ENCODE data around the gene POU2AF1. TPM values are rescaled to one million over a fixed set of nuclear protein-coding genes. Genes with fewer than 3 reads are reported as not detected.

Gene POU2AF1
- total RNA-seq, 2 experiments from 2014 or later: 26.9 to 28.3 TPM

DNA sequence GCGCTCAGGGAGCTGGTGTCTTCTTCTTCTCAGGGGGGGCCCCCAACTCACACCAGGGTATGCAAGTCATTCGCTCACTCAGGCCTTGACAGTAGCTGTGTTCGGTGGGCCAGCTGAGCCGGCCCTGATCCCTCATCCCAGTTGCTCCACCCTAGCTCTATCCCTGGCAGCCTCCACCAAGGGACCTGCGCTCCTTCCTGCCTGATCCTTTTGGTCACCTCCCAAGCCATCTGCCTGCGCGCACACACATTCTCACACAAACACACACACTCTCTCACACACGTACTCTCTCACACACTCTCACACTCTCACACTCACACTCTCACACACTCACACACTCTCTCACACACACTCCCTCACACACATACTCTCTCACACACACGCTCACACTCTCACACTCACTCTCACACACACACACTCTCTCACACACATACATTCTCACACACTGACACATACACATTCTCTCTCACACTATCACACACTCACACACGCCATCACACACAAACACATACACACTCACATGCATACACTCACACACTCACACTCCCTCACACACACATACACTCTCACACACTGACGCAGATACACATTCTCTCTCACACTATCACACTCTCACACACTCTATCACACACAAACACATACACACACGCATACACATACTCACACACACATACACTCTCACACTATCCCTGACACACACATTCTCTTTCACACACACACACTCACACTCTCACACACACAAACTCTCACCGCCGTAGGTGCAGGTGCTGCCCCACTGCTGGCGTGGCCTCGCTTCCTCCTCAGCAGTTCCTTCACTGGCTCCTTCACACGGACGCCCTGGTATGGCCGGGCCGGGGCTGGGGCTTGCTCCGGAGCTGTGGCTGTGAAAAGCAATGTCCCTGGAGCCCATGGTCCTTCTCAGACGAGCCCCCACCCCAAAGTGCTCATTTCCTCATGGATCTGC, 20.8 kb downstream of the POU2AF1 start:
- Mint-ChIP-seq H3K27me3 (no peaks in the 10 kb centered on the region), H3K4me3 (no peak overlapping the region), H3K27ac (no peak overlapping the region), H3K9me3 (no peaks in the 10 kb centered on the region), H3K36me3 (no peaks in the 10 kb centered on the region), H3K4me1 (ENCODE audit: low read depth) (peaks cover 4% of the 10 kb centered on the region)
- intact Hi-C loops (cut with micrococcal nuclease): loop anchor here (1.0 to 10.0 kb wide), 3 partner anchors 13 to 74 kb away; no protein-coding TSS in a partner anchor
- no peak for DNase-seq
- ChIA-PET POLR2A (interaction anchor here (0.5 kb wide), 1 partner anchor 19 kb away, joined by 3 read pairs; no protein-coding TSS in a partner anchor), CTCF (interaction anchor here (0.9 to 5.6 kb wide), 8 partner anchors 13 to 88 kb away, joined by 3 to 38 read pairs (median 4); partner anchors contain the start of gene POU2AF1)

DNA sequence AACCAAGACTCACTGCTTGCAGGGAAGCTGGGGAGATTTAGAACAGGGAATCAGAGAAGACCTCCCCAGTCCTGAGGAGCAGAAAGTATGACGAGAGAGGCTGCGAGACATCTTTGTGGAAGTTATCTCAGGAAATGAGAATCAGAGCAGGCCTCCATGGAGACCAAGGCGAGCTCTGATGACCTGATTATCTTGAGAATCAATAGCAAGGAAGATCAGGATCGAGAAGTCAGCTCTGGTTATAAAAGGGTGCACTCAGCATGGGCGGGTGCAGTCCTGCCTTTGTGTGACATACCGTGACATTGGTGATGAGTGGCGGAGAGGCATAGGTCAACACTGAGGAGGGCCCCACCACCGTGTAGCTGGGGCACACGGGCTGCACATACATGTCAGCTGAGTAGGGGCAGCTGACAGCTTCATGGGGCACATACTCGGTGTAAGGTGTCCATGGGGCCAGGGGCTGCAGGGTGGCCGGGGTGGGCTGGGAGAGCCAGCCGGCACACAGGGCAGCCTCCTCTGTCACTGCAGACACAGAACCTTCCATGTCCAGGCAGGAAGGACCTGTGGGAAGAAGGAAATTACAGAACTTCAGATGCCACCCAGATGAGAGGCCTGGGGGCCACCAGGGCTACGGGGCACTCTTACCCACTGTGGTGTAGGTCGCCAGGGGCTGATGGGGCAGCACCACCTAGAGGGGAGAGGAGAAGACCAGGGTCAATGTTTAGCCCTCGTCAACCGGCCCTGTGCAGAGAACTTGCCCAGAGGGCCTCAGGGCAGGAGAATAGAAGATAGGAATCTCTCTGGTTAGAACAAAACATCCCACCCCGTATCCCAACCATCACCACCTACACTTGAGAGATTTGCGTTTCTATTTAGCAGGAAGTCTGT, 21.7 kb downstream of the POU2AF1 start:
- H3K4me3 Mint-ChIP-seq: no peak overlapping the region
- intact Hi-C loops (cut with micrococcal nuclease): loop anchor here (10.0 kb wide), 1 partner anchor 73 kb away; no protein-coding TSS in a partner anchor
- no peak for DNase-seq
- H3K36me3 Mint-ChIP-seq: no peaks in the 10 kb centered on the region
- ChIA-PET POLR2A (no interaction called here), CTCF (interaction anchor here (0.9 to 5.6 kb wide), 2 partner anchors 66 to 71 kb away, joined by 3 to 38 read pairs; no protein-coding TSS in a partner anchor)
- H3K27me3 Mint-ChIP-seq: no peaks in the 10 kb centered on the region
- H3K27ac Mint-ChIP-seq: no peak overlapping the region
- no peaks in the 10 kb centered on the region for H3K9me3 Mint-ChIP-seq
- peaks cover 4% of the 10 kb centered on the region for H3K4me1 Mint-ChIP-seq (ENCODE audit: low read depth)

DNA sequence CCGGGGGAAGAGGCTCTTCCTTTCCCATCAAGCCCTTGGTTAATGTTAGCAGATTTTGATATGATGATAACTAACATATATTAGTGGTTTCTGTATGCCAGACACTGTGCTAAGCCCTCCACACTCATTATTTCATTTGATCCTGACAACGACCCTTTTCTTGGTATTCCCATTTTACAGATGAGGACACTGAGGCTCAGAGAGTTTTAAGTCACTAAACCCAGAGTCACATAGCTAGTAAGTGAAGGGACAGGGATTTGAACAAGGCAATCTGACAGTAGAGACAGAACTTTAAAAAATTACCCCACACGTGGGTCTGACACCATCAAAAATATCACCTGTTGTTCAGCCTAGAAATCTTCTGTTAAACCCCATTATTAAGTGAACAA, 22.4 kb downstream of the POU2AF1 start:
- CTCF ChIA-PET: interaction anchor here (5.6 kb wide), 1 partner anchor 72 kb away, joined by 38 read pairs; no protein-coding TSS in a partner anchor
- Mint-ChIP-seq H3K27me3 (no peaks in the 10 kb centered on the region), H3K4me1 (ENCODE audit: low read depth) (peaks cover 4% of the 10 kb centered on the region), H3K9me3 (no peaks in the 10 kb centered on the region), H3K36me3 (no peaks in the 10 kb centered on the region), H3K27ac (no peak overlapping the region), H3K4me3 (no peak overlapping the region)
- no peak for DNase-seq
- intact Hi-C loops (cut with micrococcal nuclease): loop anchor here (10.0 kb wide), 1 partner anchor 72 kb away; no protein-coding TSS in a partner anchor
- POLR2A ChIA-PET: no interaction called here

DNA sequence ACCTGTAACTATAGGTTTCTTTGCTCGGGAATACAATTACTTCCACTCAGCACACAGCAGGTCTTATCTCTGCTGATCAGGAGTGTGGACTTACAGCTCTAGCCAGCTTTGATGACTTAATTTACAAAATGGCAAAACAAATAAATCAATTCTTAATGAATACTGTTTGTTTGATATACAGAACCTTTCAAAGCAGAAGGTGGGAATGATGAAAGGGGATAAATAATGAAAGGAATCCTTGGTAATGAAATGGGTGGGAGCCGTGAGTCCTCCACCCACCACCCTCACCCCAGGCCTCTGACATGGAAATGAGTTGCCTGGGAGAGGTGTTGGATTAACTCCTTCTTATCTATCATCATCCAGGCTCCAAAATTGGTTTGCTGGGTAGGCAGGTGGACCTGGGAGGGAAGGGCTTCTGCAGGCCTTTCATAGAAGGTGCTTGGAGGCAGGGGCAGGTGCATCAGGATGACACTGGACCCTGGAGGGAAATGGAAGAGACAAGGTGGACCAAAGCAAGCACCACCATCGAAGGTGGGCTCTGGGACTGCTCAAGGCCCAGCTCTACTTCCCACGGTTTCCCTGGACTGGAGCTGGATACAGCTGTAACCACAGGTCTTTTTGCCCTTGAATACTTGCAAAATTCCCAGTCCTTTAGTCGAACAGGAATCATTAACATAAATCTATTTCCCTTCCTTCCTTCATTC, 23.0 kb downstream of the POU2AF1 start:
- Mint-ChIP-seq H3K36me3 (no peaks in the 10 kb centered on the region), H3K4me1 (ENCODE audit: low read depth) (peaks cover 1% of the 10 kb centered on the region), H3K4me3 (no peak overlapping the region), H3K27ac (no peak overlapping the region), H3K9me3 (no peaks in the 10 kb centered on the region), H3K27me3 (no peaks in the 10 kb centered on the region)
- intact Hi-C loops (cut with micrococcal nuclease): loop anchor here (10.0 kb wide), 1 partner anchor 71 kb away; no protein-coding TSS in a partner anchor
- POLR2A ChIA-PET: no interaction called here
- no peak for DNase-seq
- CTCF ChIA-PET: interaction anchor here (5.6 kb wide), 1 partner anchor 73 kb away, joined by 38 read pairs; no protein-coding TSS in a partner anchor

DNA sequence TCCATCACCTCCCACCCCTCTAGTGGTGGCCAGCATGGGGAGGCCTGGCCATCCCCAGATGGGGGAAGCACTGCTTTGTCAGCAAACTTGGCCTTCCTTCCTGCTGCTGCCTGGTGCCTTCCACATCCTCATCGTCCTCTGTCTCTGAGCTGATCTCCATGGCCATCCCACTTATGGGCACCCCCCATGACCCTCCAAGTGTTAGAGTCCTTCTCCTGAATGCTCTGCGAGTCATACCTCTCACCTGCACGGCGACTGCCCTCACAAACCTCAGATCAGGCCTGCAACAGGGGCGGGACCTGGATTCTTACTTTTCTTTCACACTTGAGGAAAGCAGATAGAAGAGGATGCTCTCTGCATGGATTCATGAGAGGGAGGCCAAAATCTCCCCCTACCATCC, 24.0 kb downstream of the POU2AF1 start:
- intact Hi-C loops (cut with micrococcal nuclease): loop anchor here (10.0 kb wide), 1 partner anchor 70 kb away; no protein-coding TSS in a partner anchor
- no peak for DNase-seq
- Mint-ChIP-seq H3K4me1 (ENCODE audit: low read depth) (peaks cover 1% of the 10 kb centered on the region), H3K27me3 (no peaks in the 10 kb centered on the region), H3K27ac (no peak overlapping the region), H3K9me3 (no peaks in the 10 kb centered on the region), H3K4me3 (no peak overlapping the region), H3K36me3 (no peaks in the 10 kb centered on the region)
- ChIA-PET POLR2A (no interaction called here), CTCF (interaction anchor here (0.9 to 1.1 kb wide), 3 partner anchors 68 to 73 kb away, joined by 3 read pairs; no protein-coding TSS in a partner anchor)

DNA sequence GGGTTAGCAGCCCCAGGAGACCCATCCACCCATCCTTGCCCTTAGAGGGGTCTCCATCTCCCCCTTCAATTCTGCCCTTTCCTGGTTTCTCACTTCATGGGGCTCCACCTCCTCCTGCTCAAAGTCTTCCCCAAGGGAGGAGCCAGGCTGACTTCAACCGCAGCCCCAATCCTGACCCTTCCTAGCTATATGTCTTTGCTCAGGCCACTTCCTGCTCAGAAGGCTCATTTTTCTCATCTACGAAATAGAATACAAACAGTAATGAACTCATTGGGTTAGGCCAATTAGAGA, 24.5 kb downstream of the POU2AF1 start:
- intact Hi-C loops (cut with micrococcal nuclease): loop anchor here (10.0 kb wide), 1 partner anchor 70 kb away; no protein-coding TSS in a partner anchor
- ChIA-PET POLR2A (no interaction called here), CTCF (interaction anchor here (0.9 to 1.1 kb wide), 3 partner anchors 68 to 74 kb away, joined by 3 read pairs; no protein-coding TSS in a partner anchor)
- no peaks in the 10 kb centered on the region for H3K9me3 Mint-ChIP-seq
- H3K36me3 Mint-ChIP-seq: no peaks in the 10 kb centered on the region
- no peak for DNase-seq
- H3K4me1 Mint-ChIP-seq (ENCODE audit: low read depth): no peaks in the 10 kb centered on the region
- no peak overlapping the region for H3K4me3 Mint-ChIP-seq
- H3K27me3 Mint-ChIP-seq: no peaks in the 10 kb centered on the region
- no peak overlapping the region for H3K27ac Mint-ChIP-seq

DNA sequence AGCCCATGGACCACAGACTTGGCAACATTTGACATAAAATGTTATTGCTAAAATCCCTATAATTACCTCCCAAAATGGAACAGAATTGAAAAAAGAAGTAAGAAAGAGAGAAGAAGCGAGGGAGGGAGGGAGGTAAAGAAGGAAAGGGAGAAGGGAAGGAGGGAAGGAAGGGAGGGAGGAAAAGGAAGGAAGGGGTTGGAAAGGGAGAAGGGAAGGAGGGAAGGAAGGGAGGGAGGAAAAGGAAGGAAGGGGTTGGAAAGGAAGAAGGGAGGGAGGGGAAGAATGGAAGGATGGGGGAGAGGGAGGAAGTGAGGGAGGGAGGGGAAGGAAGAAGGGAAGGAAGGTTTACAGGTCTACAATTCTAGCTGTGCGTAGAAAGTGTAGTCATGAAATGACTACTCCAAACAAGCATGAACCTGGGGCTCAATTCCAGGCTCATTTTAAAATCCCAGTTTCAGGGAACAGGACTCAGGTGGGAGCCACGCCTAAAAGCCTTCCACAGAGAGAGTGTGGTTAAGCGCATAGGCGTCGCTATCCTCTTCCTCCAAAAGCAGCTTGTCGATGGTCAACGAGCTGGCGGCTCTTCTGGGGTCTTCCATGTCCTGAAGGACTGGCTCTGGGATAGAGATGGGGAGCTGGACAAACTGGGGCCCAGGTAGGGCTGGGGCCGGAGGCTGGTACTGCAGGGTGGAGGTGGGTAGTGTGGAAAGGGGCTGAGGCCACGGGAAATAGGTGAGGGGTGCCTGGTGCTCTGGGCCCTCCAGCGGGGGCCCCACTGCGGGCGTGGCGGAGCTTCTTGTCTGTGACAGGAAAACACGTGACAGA, 25.1 kb downstream of the POU2AF1 start:
- ChIA-PET POLR2A (no interaction called here), CTCF (interaction anchor here (1.1 kb wide), 2 partner anchors 69 to 74 kb away, joined by 3 read pairs; no protein-coding TSS in a partner anchor)
- DNase-seq: no peak
- no peaks in the 10 kb centered on the region for H3K36me3 Mint-ChIP-seq
- H3K4me1 Mint-ChIP-seq (ENCODE audit: low read depth): no peaks in the 10 kb centered on the region
- H3K27me3 Mint-ChIP-seq: no peaks in the 10 kb centered on the region
- intact Hi-C loops (cut with micrococcal nuclease): loop anchor here (10.0 kb wide), 1 partner anchor 69 kb away; no protein-coding TSS in a partner anchor
- H3K9me3 Mint-ChIP-seq: no peaks in the 10 kb centered on the region
- H3K4me3 Mint-ChIP-seq: no peak overlapping the region
- H3K27ac Mint-ChIP-seq: no peak overlapping the region

DNA sequence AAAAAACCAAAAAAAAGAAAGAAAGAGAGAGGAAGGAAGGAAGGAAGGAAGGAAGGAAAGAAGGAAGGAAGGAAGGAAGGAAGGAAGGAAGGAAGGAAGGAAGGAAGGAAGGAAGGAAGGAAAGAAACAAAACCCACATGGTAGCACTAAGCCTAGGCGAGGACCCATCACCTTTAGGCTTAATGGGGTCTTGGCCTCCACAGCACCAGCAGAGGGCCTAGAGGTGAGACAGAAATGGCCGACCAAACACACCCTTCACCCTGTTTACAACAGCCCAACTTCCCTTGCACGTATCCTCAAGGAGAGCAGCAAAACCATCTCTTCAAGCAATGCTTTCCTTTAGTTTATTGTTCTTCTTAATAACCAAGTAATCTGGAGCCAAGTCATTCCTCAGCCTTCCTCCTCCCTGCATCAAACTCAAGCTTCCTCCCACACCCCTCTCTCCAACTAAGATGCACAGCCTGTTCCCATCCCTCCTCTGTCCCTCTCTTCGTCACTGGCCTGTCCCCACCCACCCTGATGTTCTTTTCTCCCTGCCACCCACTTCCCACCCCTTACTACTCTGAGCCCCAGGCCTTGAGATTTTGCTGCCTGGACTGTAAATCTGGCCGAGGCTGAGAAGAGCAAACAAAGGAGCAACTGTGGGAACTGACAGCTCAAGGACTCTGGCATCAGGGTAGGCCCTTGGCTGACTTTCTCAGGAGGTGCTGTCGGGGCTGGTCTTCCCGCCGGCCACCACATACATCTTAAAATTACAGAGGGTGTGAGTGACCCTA, 26.0 kb downstream of the POU2AF1 start:
- H3K9me3 Mint-ChIP-seq: no peaks in the 10 kb centered on the region
- no peak overlapping the region for H3K4me3 Mint-ChIP-seq
- H3K36me3 Mint-ChIP-seq: no peaks in the 10 kb centered on the region
- H3K27ac Mint-ChIP-seq: no peak overlapping the region
- ChIA-PET CTCF (no interaction called here), POLR2A (no interaction called here)
- no peaks in the 10 kb centered on the region for H3K4me1 Mint-ChIP-seq (ENCODE audit: low read depth)
- H3K27me3 Mint-ChIP-seq: no peaks in the 10 kb centered on the region
- no peak for DNase-seq
- intact Hi-C loops (cut with micrococcal nuclease): loop anchor here (10.0 kb wide), 1 partner anchor 68 kb away; no protein-coding TSS in a partner anchor

DNA sequence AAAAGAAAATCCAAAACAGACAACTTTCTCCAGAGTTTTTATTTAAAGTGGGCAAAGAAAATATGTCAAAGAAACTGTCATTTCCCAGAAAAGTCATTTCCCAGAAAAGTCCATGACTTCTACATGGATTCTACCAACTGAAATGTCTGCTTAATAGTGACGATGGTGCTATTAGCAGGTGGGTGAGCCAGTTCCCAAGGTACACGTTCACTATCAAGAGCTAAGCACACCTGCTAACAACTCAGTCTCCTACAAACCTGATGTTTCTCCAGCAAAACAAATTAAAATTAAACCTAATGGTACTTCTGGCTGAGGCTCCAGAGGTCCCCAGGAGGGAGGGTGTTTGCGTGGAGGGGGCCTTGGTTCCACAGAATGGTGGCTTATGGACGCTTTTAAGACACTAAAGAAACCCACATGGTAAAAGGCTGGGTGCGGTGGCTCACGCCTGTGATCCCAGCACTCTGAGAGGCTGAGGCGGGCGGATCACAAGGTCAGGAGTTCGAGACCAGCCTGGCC, 26.8 kb downstream of the POU2AF1 start:
- H3K27ac Mint-ChIP-seq: no peak overlapping the region
- ChIA-PET CTCF (interaction anchor here (0.9 kb wide), 1 partner anchor 76 kb away, joined by 3 read pairs; no protein-coding TSS in a partner anchor), POLR2A (no interaction called here)
- no peaks in the 10 kb centered on the region for H3K4me1 Mint-ChIP-seq (ENCODE audit: low read depth)
- peaks cover 2% of the 10 kb centered on the region for H3K27me3 Mint-ChIP-seq
- H3K9me3 Mint-ChIP-seq: no peaks in the 10 kb centered on the region
- intact Hi-C loops (cut with micrococcal nuclease): loop anchor here (10.0 kb wide), 1 partner anchor 67 kb away; no protein-coding TSS in a partner anchor
- H3K4me3 Mint-ChIP-seq: no peak overlapping the region
- no peaks in the 10 kb centered on the region for H3K36me3 Mint-ChIP-seq
- DNase-seq: no peak
